ENCODE measurements around the gene NPM1.

The NPM1 gene

GRCh38 chr5:171428809-171429542, 41.3 kb downstream of the NPM1 start:
- no peak for FAIRE-seq

GRCh38 chr5:171429543-171429910, 41.9 kb downstream of the NPM1 start:
- no peak for FAIRE-seq

GRCh38 chr5:171431251-171431777, 43.7 kb downstream of the NPM1 start:
- no peak for FAIRE-seq

GRCh38 chr5:171432076-171432475, 44.4 kb downstream of the NPM1 start:
- FAIRE-seq, result no peak

DNA sequence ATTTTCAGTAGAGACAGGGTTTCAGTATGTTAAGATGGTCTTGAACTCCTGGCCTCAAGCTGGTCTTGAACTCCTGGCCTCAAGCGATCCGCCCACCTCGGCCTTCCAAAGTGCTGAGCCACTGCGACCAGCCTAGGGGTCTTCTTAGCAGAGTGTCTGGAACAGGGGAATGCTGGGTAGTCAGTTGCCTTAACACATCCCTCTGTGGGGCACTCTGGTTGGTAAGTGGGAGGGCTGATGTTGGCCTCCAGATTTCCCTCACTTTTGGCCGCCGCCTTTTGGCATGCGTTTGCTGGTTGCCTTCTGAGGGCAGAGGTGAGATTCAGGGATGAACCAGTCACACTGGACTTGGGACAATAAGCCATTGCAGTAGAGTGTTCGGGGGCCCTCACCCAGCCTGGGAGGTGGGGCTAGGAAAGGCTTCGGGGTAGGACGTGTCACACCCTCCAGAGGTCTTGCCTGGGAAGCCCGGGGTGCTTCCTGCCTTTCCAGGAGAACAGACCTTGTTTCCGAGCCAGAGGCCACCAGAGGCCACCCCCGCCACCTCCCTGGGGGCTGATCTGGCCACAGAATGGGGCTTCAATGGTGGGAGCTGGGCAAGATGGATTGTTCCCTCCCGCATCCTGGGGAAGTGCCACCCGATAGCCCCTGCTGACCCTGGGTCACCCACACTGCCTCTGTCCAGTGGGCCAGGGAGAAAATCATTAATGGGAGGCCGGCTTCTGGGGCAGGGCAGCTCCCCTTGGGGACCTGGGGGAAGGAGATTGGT, 45.1 kb downstream of the NPM1 start:
- no peak for FAIRE-seq

DNA sequence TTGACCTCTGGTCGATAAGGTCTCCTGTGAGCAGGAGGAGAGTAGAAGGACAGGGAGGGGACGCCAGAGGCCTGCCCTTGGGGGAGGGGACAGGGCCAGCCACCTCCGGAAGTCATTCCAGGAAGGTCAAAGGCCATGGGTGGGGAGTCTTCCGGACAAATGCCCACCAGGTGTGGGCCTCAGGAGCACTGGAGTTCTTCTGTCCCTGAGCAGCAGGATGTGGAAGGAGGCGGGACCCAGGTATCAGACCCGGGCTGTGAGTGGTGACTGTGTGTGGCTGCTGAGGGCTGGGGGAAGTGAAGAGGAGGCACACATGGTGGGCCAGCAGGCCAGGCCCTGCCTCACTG, 45.7 kb downstream of the NPM1 start:
- FAIRE-seq, result no peak

DNA sequence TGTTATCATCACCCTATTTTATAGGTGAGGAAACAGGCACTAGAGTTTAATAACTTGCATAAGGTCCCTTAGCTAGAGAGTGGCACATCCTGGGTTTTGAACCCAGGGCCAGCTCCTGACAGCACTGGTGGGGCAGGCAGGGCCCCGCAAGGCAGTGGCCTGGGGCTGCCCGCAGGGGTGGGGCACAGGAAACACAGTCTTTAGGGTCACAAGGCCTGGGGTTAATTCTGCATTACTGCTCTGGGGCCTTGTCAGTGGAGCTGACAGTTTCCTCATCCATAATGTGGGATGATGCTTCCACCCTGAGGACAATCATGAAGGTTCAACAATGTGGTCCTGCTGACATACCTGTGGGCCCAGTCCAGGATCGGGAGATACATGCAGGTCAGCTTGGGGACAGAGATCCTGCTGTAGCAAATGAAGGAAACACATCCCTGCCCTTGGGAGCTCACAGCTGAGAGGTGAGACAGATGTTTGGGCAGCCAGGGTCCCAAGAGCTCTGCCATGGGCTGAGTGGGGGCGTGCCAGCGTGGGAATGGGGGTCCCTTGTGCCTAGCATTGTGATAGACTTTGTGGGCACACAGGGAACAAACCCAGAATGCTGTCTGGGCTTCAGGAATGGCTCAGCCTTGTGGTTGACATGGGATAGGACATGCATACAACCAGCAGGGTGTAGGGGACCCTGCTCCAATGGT, 46.5 kb downstream of the NPM1 start:
- FAIRE-seq, result no peak

DNA sequence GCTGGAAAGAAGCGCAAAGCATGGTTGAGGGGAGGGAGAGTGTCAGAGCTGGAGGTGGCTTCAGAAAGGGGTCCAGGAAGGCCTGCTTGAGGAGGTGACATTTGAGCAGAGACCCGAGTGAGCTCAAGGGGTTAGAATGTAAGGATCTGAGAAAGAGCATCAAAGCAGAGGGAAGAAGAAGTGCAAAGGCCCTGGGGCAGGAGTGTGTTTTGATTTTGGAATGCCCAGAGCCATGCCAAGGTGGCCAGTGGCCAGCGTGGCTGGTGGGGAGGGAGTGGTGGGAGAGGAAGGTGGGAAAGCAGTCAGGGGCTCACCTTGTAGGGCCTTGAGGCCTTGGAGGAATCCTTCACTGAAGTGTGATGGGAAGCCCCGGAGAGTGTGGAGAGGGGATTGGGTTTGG, 47.2 kb downstream of the NPM1 start:
- no peak for FAIRE-seq

DNA sequence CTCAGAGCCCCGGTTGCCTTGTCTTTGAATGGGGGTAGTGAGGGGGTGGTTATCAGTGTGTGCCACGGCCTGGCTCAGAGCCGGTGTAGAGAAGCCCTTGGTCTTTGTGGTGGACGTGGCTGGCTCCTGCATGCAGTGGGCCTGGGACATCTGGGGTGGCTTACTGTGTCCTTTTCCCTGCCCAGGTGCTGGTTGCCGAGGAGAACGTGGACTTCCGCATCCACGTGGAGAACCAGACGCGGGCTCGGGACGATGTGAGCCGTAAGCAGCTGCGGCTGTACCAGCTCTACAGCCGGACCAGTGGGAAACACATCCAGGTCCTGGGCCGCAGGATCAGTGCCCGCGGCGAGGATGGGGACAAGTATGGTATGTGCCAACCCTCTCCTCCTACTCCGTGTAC, 48.3 kb downstream of the NPM1 start:
- FAIRE-seq, result no peak

DNA sequence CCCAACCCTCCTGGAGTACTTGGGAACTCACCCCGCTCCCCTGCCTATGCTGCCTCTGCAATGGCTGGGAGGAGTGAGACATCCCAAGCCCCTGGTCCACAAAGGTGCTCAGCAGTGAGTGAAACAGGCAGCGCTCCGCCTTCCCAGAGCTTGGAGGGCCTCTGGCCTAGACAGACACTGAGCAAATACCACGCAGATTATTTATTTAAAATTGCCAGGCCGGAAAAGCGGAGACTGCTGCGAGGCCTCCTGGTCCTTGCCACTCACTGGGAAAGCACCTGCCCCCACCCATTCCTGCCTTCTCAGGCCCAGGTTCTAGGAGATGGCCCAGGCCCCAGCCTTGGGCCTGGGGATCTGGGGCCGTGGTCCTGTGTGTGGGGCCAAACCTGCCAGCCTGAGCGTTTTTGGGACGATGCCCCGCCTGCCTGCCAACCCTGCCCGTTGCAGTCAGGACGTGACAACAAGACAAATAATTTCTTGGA, 49.2 kb downstream of the NPM1 start:
- FAIRE-seq, result no peak

DNA sequence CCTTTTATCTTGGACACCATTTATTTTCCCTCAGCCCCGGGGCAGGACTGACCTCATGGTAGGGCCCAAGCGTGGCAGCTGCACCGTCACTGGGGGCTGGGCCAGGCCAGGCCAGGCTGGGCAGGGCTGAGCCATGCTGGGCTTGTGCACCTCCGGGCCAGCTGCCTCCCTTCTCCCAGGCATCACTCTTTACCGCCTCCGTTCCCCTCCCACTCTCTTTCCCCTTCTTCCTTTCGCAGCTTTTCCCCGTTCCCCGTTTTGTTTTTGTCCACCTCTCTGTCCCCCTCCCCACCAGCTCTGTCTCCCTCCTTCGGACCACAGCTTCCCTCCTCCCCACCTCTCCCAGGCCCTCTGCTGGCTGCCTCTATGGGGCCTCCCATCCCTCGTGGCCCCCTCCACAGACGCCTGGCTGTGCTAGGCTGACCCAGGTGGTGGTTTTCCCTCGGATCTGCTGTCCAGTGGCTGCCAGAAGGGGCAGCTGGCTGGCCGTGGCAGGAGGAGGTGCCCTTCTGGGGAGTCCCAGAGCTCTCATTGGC, 49.7 kb downstream of the NPM1 start:
- FAIRE-seq, result no peak

GRCh38 chr5:171438738-171439137, 51.1 kb downstream of the NPM1 start:
- FAIRE-seq, result no peak

DNA sequence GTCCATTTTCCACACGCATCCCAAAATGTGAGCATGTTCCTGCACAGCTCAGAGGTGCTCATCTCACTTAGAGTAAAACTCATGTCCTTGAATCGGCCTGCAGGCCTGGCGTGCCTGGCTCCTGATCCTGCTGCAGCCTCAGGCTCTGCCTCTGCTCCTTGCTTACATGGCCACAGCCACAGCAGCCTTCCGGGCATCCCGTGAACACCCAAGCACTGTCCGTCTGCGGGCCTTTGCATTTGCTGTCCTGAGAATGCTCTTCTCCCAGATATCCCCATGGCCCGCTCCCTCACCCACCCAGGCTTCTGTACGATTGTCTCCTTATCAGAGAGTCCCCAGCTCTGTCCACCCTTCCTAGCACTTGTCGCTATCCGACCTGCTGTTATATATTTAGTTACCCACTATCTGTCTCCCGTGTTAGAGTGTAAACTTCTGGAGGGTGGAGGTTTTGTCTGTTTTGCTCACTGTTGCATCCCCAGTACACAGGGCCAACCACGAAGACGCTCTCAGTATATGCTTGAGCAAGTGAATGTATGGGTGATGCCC, 53.7 kb downstream of the NPM1 start:
- no peak for FAIRE-seq

DNA sequence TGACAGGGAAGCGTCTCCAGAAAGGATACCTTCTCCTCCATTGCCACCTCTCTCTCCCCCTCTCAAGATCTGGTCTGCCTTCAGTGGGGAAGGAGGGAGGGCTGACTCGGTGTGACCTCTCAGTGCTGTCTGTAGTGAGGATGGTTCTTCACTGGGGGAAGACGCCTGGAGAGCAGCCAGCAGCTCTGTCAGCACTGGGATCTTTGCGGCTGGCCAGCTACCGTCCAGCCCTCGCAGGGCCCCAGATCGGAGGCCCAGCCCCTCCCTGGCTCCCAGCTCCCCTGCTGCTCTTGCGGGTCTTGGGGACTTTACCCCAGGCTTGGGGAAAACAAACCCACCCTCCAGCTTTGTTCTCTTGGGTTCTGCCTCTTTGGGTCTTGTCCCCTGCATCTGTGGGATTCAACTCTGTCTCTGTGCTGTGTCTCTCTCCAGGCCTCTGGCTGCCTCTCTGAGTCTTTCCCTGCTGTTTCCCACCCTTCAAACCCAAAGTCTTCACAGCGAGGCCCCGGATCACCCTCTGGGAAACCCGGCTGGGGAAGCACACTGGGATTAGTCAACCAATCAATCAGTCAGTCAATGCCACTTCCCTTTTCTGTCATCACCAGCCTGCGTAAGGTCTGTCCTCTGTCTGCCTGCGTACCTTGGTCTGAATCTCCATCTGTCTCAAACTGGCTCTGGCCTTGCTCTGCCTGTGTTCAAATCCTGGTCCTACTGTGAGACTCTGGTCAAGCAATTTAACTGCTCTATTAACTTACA, 54.8 kb downstream of the NPM1 start:
- FAIRE-seq, result no peak

DNA sequence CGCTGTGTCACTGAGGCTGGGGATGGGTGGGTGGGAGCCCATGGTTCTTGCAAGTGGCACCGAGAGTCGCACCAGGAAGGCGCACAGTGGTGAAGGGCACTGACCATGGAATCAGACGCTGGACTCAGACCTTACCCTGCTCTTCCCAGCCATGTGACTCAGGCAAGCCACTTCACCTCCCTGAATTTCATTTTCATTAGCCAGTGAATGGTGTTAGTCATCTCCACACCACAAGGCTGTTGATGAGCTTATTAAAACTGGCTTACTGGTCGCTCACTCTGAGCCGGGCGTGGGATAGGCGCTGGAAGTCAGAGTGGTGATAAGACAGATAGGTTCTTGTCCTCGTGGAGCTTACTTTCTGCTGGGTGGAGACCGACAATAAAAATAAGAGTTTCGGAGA, 56.9 kb downstream of the NPM1 start:
- no peak for FAIRE-seq

GRCh38 chr5:171445644-171446516, 58.2 kb downstream of the NPM1 start:
- no peak for FAIRE-seq

DNA sequence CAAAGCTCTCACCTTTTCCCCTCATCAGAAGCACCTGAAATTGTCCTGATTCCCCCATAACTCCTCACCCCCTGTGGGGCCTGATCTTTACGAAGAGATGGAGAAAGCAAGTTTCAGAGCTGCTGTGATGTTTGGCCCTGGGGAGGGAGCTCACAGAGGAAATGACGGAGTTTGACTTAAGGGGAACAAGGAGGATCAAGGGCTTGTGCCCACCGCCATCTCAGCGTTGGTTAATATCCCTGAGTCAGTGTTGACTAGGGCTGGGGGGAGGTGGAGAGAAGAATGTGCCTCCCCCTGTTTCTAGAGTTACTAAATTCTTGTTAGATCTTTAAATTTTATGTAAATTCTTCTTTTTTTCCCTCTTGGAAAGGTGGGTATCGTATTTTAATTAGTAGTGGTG, 59.6 kb downstream of the NPM1 start:
- no peak for FAIRE-seq

DNA sequence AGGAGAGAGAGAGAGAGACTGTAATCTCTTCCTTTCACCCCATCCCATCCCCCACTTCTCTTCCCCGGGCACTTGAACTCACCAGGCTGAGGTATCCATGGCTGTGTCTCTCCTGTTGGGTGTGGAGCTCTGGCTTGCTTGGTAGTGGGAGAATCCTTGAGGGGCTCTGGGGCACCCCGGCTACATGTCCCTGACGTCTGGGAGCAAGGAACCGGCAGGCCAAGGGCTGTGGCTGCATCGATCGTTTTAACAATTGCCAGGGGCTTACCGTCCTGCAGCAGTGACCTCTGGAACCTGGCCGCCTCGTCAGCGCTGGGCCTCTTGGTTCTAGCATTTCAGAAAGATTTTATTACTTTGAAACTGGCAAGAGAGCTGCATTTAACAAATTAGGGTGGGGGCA, 61.8 kb downstream of the NPM1 start:
- FAIRE-seq, result no peak

GRCh38 chr5:171450423-171451331, 63.0 kb downstream of the NPM1 start:
- no peak for FAIRE-seq

GRCh38 chr5:171451421-171451820, 63.8 kb downstream of the NPM1 start:
- FAIRE-seq, result no peak
